ENCODE results near the gene CASZ1.

GRCh38 chr1:10717296-10718082 lies 79.0 kb downstream of the CASZ1 start:
- TF ChIP-seq, protein P1, sequence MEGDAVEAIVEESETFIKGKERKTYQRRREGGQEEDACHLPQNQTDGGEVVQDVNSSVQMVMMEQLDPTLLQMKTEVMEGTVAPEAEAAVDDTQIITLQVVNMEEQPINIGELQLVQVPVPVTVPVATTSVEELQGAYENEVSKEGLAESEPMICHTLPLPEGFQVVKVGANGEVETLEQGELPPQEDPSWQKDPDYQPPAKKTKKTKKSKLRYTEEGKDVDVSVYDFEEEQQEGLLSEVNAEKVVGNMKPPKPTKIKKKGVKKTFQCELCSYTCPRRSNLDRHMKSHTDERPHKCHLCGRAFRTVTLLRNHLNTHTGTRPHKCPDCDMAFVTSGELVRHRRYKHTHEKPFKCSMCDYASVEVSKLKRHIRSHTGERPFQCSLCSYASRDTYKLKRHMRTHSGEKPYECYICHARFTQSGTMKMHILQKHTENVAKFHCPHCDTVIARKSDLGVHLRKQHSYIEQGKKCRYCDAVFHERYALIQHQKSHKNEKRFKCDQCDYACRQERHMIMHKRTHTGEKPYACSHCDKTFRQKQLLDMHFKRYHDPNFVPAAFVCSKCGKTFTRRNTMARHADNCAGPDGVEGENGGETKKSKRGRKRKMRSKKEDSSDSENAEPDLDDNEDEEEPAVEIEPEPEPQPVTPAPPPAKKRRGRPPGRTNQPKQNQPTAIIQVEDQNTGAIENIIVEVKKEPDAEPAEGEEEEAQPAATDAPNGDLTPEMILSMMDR (IDR thresholded peaks at IDR 0.05), result no peak
- no peak for TF ChIP-seq POLR2AphosphoS5 (IDR thresholded peaks at IDR 0.05)
- no peak for TF ChIP-seq POLR2A (IDR thresholded peaks at IDR 0.05)
- no peak for TF ChIP-seq EP300 (IDR thresholded peaks at IDR 0.05)
